Endodermal cell (in vitro differentiated cells): Measurements from ENCODE around the gene ZNF473. TPM values are rescaled to one million over a fixed set of nuclear protein-coding genes. Genes with fewer than 3 reads are reported as not detected.

Experiments used
- DNase-seq: peaks from one replicate; pipeline ENCODE4 v3.0.0-alpha.2; 2017
- H3K27ac ChIP-seq: 2 replicates; pipeline ENCODE4 v1.5.1; 2013; ENCODE audit warnings: mild to moderate bottlenecking, low read depth, low read length, moderate library complexity
- H3K27me3 ChIP-seq: 2 replicates; pipeline ENCODE4 v1.6.1; 2013; ENCODE audit warnings: mild to moderate bottlenecking, low read length, moderate library complexity; ENCODE audit not compliant: insufficient read depth, control insufficient read depth, poor library complexity, severe bottlenecking
- H3K36me3 ChIP-seq: 2 replicates; pipeline ENCODE4 v1.7.0; 2013; ENCODE audit warnings: mild to moderate bottlenecking, low read length, moderate library complexity; ENCODE audit not compliant: control insufficient read depth, insufficient read depth
- H3K4me1 ChIP-seq: one replicate; pipeline ENCODE4 v1.7.0; 2013; ENCODE audit warnings: low read length; ENCODE audit not compliant: control insufficient read depth, insufficient read depth
- H3K4me3 ChIP-seq: 2 replicates; pipeline ENCODE4 v1.5.1; 2013; ENCODE audit warnings: mild to moderate bottlenecking, low read length, moderate library complexity
- H3K9ac ChIP-seq: 2 replicates; pipeline ENCODE4 v1.6.1; 2013; ENCODE audit warnings: mild to moderate bottlenecking, low read length, moderate library complexity; ENCODE audit not compliant: poor library complexity, severe bottlenecking; ENCODE audit errors: extremely low read depth
- H3K9me3 ChIP-seq: 2 replicates; pipeline ENCODE4 v1.6.1; 2013; ENCODE audit warnings: mild to moderate bottlenecking, low read length, moderate library complexity; ENCODE audit not compliant: control insufficient read depth
- H3K27ac Mint-ChIP-seq: 2 replicates; pipeline ENCODE4 v1.8.0; 2020; ENCODE audit warnings: mixed read lengths
- H3K27me3 Mint-ChIP-seq: 2 replicates; pipeline ENCODE4 v1.8.0; 2021; ENCODE audit warnings: mild to moderate bottlenecking, mixed read lengths; ENCODE audit not compliant: insufficient read depth
- H3K36me3 Mint-ChIP-seq: 2 replicates; pipeline ENCODE4 v1.8.0; 2020; ENCODE audit warnings: low read depth, mixed read lengths
- H3K4me1 Mint-ChIP-seq: 2 replicates; pipeline ENCODE4 v1.8.0; 2020; ENCODE audit warnings: mixed read lengths
- H3K4me3 Mint-ChIP-seq: 2 replicates; pipeline ENCODE4 v1.8.0; 2020; ENCODE audit warnings: mild to moderate bottlenecking, moderate library complexity, mixed read lengths
- H3K9me3 Mint-ChIP-seq: 2 replicates; pipeline ENCODE4 v1.8.0; 2020; ENCODE audit warnings: mild to moderate bottlenecking, mixed read lengths
- CTCF ChIP-seq: fragments of 200-600 bp; sonication (generic); conservative IDR thresholded peaks from 2 replicates; pipeline ENCODE4 v1.5.0; 2021; ENCODE audit warnings: antibody characterized with exemption, mild to moderate bottlenecking
- WGBS, 2 experiments: methylation state at CpG; one replicate each; pipeline versions ENCODE4 v1.1.5 to v1.1.7; 2013; ENCODE audit warnings: missing lambda C conversion rate in 2 of 2, mixed read lengths in 1 of 2; ENCODE audit not compliant: insufficient coverage in 1 of 2, insufficient read length in 1 of 2; 5-methylcytosine and 5-hydroxymethylcytosine counted together
- long read RNA-seq, 4 experiments: library from polyadenylated mRNA in 2 of 4; library from RNA in 1 of 4; library from capped mRNA in 1 of 4; stranded (forward) in 3 of 4; unstranded in 1 of 4; transcript quantifications; one replicate each; pipeline ENCODE4 v2.0.0, GENCODE V29; 2020 to 2021; ENCODE audit warnings: inconsistent platforms in 1 of 4
- polyA plus RNA-seq, 2 experiments: library from polyadenylated mRNA; stranded (reverse); fragments of 50-300 nt; gene quantifications; one replicate each; pipeline ENCODE4 v1.2.3, GENCODE V29; 2013
- total RNA-seq, 2 donors: library from RNA; stranded (reverse); fragmentation: NEBNext Ultra II Directional in 1 of 2; extraction: Animal tissue kit (Norgen Biotek cat#: 25700) in 1 of 2; gene quantifications; 2 replicates in 1 of 2; 3 replicates in 1 of 2; pipeline ENCODE4 v1.2.1, GENCODE V29; 2021

The ZNF473 gene
- total RNA-seq: 10 to 100 TPM in 1 of 2 donors, 1 to 10 TPM in 1; 9.5 to 12.0 TPM
- 11.0 TPM for polyA plus RNA-seq (2013, experiment 1 of 2)
- polyA plus RNA-seq (2013, experiment 2 of 2): 10.1 TPM
- long read RNA-seq, experiment 1, partial matches to known transcripts: 0 of 4 reads
- long read RNA-seq, experiment 1, other reads (novel, unspliced or antisense): 4 of 4 reads
- long read RNA-seq, experiment 2, full-length matches to known transcripts: 17 of 17 reads
- long read RNA-seq, experiment 2, partial matches to known transcripts: 0 of 17 reads
- long read RNA-seq, experiment 2, other reads (novel, unspliced or antisense): 0 of 17 reads
- long read RNA-seq, experiment 3, full-length matches to known transcripts: 52 of 56 reads
- long read RNA-seq, experiment 3, partial matches to known transcripts: 1 of 56 reads
- long read RNA-seq, experiment 3, other reads (novel, unspliced or antisense): 3 of 56 reads
- long read RNA-seq, experiment 4, full-length matches to known transcripts: 1 of 1 reads
- long read RNA-seq, experiment 4, partial matches to known transcripts: 0 of 1 reads
- long read RNA-seq, experiment 4, other reads (novel, unspliced or antisense): 0 of 1 reads

GRCh38 chr19:50025794-50026549 lies at the start of gene ZNF473:
ZNF473 (plus strand) TSS chr19:50026005; CDS start chr19:50031083, 5,078 bp downstream.
- Histone ChIP-seq H3K9ac (peak within 1 kb of the TSS; percentile 78), H3K27me3 (no peaks in the 10 kb centered on the region), H3K4me1 (peaks cover 4% of the 10 kb centered on the region), H3K36me3 (peaks cover 18% of the 10 kb centered on the region), H3K9me3 (no peaks in the 10 kb centered on the region), H3K27ac (peak within 1 kb of the TSS; percentile 65), H3K4me3 (peak within 1 kb of the TSS; percentile 81)
- TF ChIP-seq CTCF: no peak
- 13 to 14% methylated on average over 32 to 43 of the region's 45 CpGs for WGBS, 2 experiments
- peak within 1 kb of the TSS; percentile 80 for H3K4me3 Mint-ChIP-seq
- peaks cover 27% of the 10 kb centered on the region for H3K36me3 Mint-ChIP-seq
- peaks cover 10% of the 10 kb centered on the region for H3K9me3 Mint-ChIP-seq
- peak; percentile 97 for DNase-seq
- peaks cover 5% of the 10 kb centered on the region for H3K4me1 Mint-ChIP-seq
- peak within 1 kb of the TSS; percentile 100 for H3K27ac Mint-ChIP-seq
- H3K27me3 Mint-ChIP-seq: peaks cover 3% of the 10 kb centered on the region

GRCh38 chr19:49976496-49976895 lies 49.3 kb upstream of the ZNF473 start:
- H3K27me3 Mint-ChIP-seq: peaks cover 6% of the 10 kb centered on the region
- TF ChIP-seq CTCF: no peak
- peaks cover 25% of the 10 kb centered on the region for H3K36me3 Mint-ChIP-seq
- H3K27ac Mint-ChIP-seq: no peak overlapping the region
- no peaks in the 10 kb centered on the region for H3K9me3 Mint-ChIP-seq
- no peak overlapping the region for H3K4me3 ChIP-seq
- no peak overlapping the region for H3K9ac ChIP-seq
- 91 to 94% methylated on average over 3 of the region's 3 CpGs for WGBS, 2 experiments
- no peaks in the 10 kb centered on the region for H3K9me3 ChIP-seq
- peaks cover 5% of the 10 kb centered on the region for H3K36me3 ChIP-seq
- no peaks in the 10 kb centered on the region for H3K4me1 Mint-ChIP-seq
- no peak for DNase-seq
- H3K4me1 ChIP-seq: no peaks in the 10 kb centered on the region
- H3K27ac ChIP-seq: no peak overlapping the region
- H3K4me3 Mint-ChIP-seq: no peak overlapping the region
- no peaks in the 10 kb centered on the region for H3K27me3 ChIP-seq

GRCh38 chr19:49977076-49977475 lies 48.7 kb upstream of the ZNF473 start:
- H3K9me3 ChIP-seq: no peaks in the 10 kb centered on the region
- Mint-ChIP-seq H3K27me3 (peaks cover 6% of the 10 kb centered on the region), H3K9me3 (no peaks in the 10 kb centered on the region), H3K36me3 (peaks cover 30% of the 10 kb centered on the region), H3K4me1 (no peaks in the 10 kb centered on the region), H3K4me3 (no peak overlapping the region), H3K27ac (no peak overlapping the region)
- no peak overlapping the region for H3K27ac ChIP-seq
- peaks cover 5% of the 10 kb centered on the region for H3K36me3 ChIP-seq
- WGBS, 2 experiments: 91 to 94% methylated on average over 8 to 13 of the region's 13 CpGs
- H3K4me1 ChIP-seq: no peaks in the 10 kb centered on the region
- DNase-seq: no peak
- no peak overlapping the region for H3K4me3 ChIP-seq
- H3K9ac ChIP-seq: no peak overlapping the region
- no peaks in the 10 kb centered on the region for H3K27me3 ChIP-seq
- TF ChIP-seq CTCF: no peak
